GM12891 (cell line): ENCODE measurements around the gene MREG.

ENCODE experiments used
- DNase-seq: peaks from one replicate; pipeline ENCODE4 v3.0.0; 2011; ENCODE audit warnings: low spot score; ENCODE audit not compliant: insufficient read length
- FAIRE-seq: peaks from 2 replicates; lab custom pipeline; 2011; peaks lifted over from hg19 to GRCh38; lab: Jason Lieb, UNC
- PAX5 ChIP-seq: IDR thresholded peaks from 2 replicates; pipeline ENCODE4 v1.6.1; 2011; ENCODE audit warnings: low read length, moderate library complexity, mild to moderate bottlenecking; ENCODE audit not compliant: insufficient read depth, severe bottlenecking
- POLR2A ChIP-seq: IDR thresholded peaks from 2 replicates; pipeline ENCODE4 v1.6.1; 2011; ENCODE audit warnings: low read depth, low read length, control low read depth
- POLR2AphosphoS5 ChIP-seq: IDR thresholded peaks from 2 replicates; pipeline ENCODE4 v1.6.1; 2011; ENCODE audit warnings: low read depth, low read length, control low read depth
- POU2F2 ChIP-seq: IDR thresholded peaks from 2 replicates; pipeline ENCODE4 v1.6.1; 2011; ENCODE audit warnings: low read depth, mild to moderate bottlenecking, control low read depth, low read length, moderate library complexity
- SPI1 ChIP-seq: IDR thresholded peaks from 2 replicates; pipeline ENCODE4 v1.6.1; 2011; ENCODE audit warnings: low read depth, low read length, control low read depth
- TAF1 ChIP-seq: IDR thresholded peaks from 2 replicates; pipeline ENCODE4 v1.6.1; 2011; ENCODE audit warnings: low read depth, low read length, control low read depth

Gene MREG

GRCh38 chr2:215948051-215948450 is 65.3 kb downstream of the MREG start:
- DNase-seq (no peak), FAIRE-seq (peak; percentile 33)
- no peak for TF ChIP-seq POU2F2
- no peak for TF ChIP-seq POLR2AphosphoS5
- TF ChIP-seq POLR2A = no peak
- no peak for TF ChIP-seq SPI1
- no peak for TF ChIP-seq PAX5
- no peak for TF ChIP-seq TAF1

GRCh38 chr2:215946586-215946985 is 66.8 kb downstream of the MREG start:
- DNase-seq = no peak
- FAIRE-seq = peak; percentile 83
- no peak for TF ChIP-seq PAX5
- no peak for TF ChIP-seq TAF1
- TF ChIP-seq POLR2A = no peak
- no peak for TF ChIP-seq SPI1
- no peak for TF ChIP-seq POU2F2
- TF ChIP-seq POLR2AphosphoS5 = no peak

- FAIRE-seq (no peak), DNase-seq (no peak)
- no peak for TF ChIP-seq SPI1
- TF ChIP-seq TAF1 = no peak
- no peak for TF ChIP-seq POLR2AphosphoS5
- no peak for TF ChIP-seq POU2F2
- no peak for TF ChIP-seq POLR2A
- TF ChIP-seq PAX5 = no peak
These were observed 71.2 kb downstream of the MREG start for GRCh38 chr2:215942194-215942593.

GRCh38 chr2:215941726-215942125 is 71.6 kb downstream of the MREG start:
- TF ChIP-seq TAF1 = no peak
- TF ChIP-seq SPI1 = no peak
- TF ChIP-seq POLR2A = no peak
- no peak for TF ChIP-seq POU2F2
- TF ChIP-seq PAX5 = no peak
- TF ChIP-seq POLR2AphosphoS5 = no peak
- no peak for DNase-seq
- peak; percentile 57 for FAIRE-seq

GRCh38 chr2:215940645-215941184 is 72.6 kb downstream of the MREG start:
- TF ChIP-seq SPI1 (no peak), TAF1 (no peak), PAX5 (no peak), POU2F2 (no peak), POLR2AphosphoS5 (no peak), POLR2A (no peak)
- DNase-seq = no peak
- FAIRE-seq = no peak

GRCh38 chr2:215937190-215937589 is 76.2 kb downstream of the MREG start:
- TF ChIP-seq TAF1 (no peak), POU2F2 (no peak), PAX5 (no peak), POLR2AphosphoS5 (no peak), POLR2A (no peak), SPI1 (no peak)
- DNase-seq (no peak), FAIRE-seq (no peak)

- FAIRE-seq (no peak), DNase-seq (no peak)
- TF ChIP-seq TAF1 (no peak), POLR2A (no peak), POU2F2 (no peak), SPI1 (no peak), PAX5 (no peak), POLR2AphosphoS5 (no peak)
These were observed 80.2 kb downstream of the MREG start for GRCh38 chr2:215933151-215933550.

- no peak for TF ChIP-seq SPI1
- no peak for TF ChIP-seq POLR2AphosphoS5
- no peak for TF ChIP-seq PAX5
- no peak for TF ChIP-seq POU2F2
- no peak for TF ChIP-seq TAF1
- no peak for TF ChIP-seq POLR2A
- peak; percentile 28 for FAIRE-seq
- DNase-seq = no peak
These were observed 82.0 kb downstream of the MREG start for GRCh38 chr2:215931256-215931903.

GRCh38 chr2:215930505-215931253 is 82.7 kb downstream of the MREG start:
- TF ChIP-seq PAX5 (no peak), POU2F2 (no peak), SPI1 (no peak), POLR2AphosphoS5 (no peak)
- no peak for FAIRE-seq
- no peak for DNase-seq
